A549 (cell line): ENCODE measurements around the gene MRPL12. TPM values are rescaled to one million over a fixed set of nuclear protein-coding genes. Genes with fewer than 3 reads are reported as not detected.
"Not testable (repeated sequence)": the region's sequence is repeated elsewhere in the genome, so short reads cannot be mapped to it uniquely, and the experiment has no call there.

ENCODE experiments used
- ATAC-seq, 2 experiments: fragments of 200-7000 bp in 1 of 2; fragments of >200 bp in 1 of 2; cut with Nextera tagmentation in 1 of 2; cut with Tn5 transposase in 1 of 2; 3 replicates each; pipeline versions ENCODE4 v1.8.0 to v1.9.1; 2018 to 2020; ENCODE audit warnings: mild to moderate bottlenecking in 1 of 2, moderate library complexity in 1 of 2
- CTCF ChIA-PET: fragments of 300-600 bp; sonication (Branson Sonifier 250); formaldehyde crosslinking; extraction: SDS; loops from one replicate; lab custom pipeline; 2021; ENCODE audit warnings: antibody characterized with exemption, inconsistent platforms; lab: Yijun Ruan, JAX
- POLR2A ChIA-PET: fragments of 350-600 bp; formaldehyde crosslinking; extraction: SDS; loops from one replicate; lab custom pipeline; 2021; ENCODE audit warnings: antibody characterized with exemption, inconsistent platforms; lab: Yijun Ruan, JAX
- DNase-seq, 2 experiments: peaks; one replicate each; pipeline versions ENCODE4 v3.0.0 to v3.0.0-alpha.2; 2011 to 2016; ENCODE audit warnings: low read depth in 1 of 2, low spot score in 1 of 2
- FAIRE-seq: peaks from 2 replicates; lab custom pipeline; 2011; peaks lifted over from hg19 to GRCh38; lab: Jason Lieb, UNC
- H3K27ac ChIP-seq, 2 experiments: fragments of >200 bp; sonication (Bioruptor Twin); formaldehyde crosslinking; 3 replicates each; pipeline ENCODE4 v1.5.1; 2016 to 2017
- H3K4me1 ChIP-seq: fragments of >200 bp; sonication (Bioruptor Twin); formaldehyde crosslinking; 3 replicates; pipeline ENCODE4 v1.6.1; 2016
- H3K4me2 ChIP-seq: fragments of >200 bp; sonication (Bioruptor Twin); formaldehyde crosslinking; 3 replicates; pipeline ENCODE4 v1.6.1; 2016
- H3K4me3 ChIP-seq: fragments of >200 bp; sonication (Bioruptor Twin); formaldehyde crosslinking; 3 replicates; pipeline ENCODE4 v1.5.1; 2016
- H3K9me3 ChIP-seq: fragments of >200 bp; sonication (Bioruptor Twin); formaldehyde crosslinking; 3 replicates; pipeline ENCODE4 v1.6.1; 2016
- CBX2 ChIP-seq: fragments of 200-600 bp; sonication (generic); IDR thresholded peaks from 2 replicates; pipeline ENCODE4 v1.6.1; 2016; ENCODE audit warnings: low read depth, mild to moderate bottlenecking, borderline replicate concordance
- CEBPB ChIP-seq, 2 experiments: fragments of >200 bp in 1 of 2; sonication (Bioruptor Twin) in 1 of 2; formaldehyde crosslinking in 1 of 2; IDR thresholded peaks; 2 replicates each; pipeline ENCODE4 v1.6.1; 2012 to 2016
- CTCF ChIP-seq: fragments of >200 bp; sonication (Bioruptor Twin); formaldehyde crosslinking; IDR thresholded peaks from 3 replicates; pipeline ENCODE4 v1.5.1; 2016
- E2F6 ChIP-seq: IDR thresholded peaks from 2 replicates; pipeline ENCODE4 v1.6.1; 2012; ENCODE audit warnings: low read depth, borderline replicate concordance
- ELK1 ChIP-seq: fragments of 150-350 bp; IDR thresholded peaks from 2 replicates; pipeline ENCODE4 v1.6.1; 2014; ENCODE audit warnings: low read depth, mild to moderate bottlenecking, low read length
- ESRRA ChIP-seq: fragments of 150-350 bp; IDR thresholded peaks from 2 replicates; pipeline ENCODE4 v1.6.1; 2014; ENCODE audit warnings: mild to moderate bottlenecking, low read length, borderline replicate concordance
- GATA3 ChIP-seq: IDR thresholded peaks from 2 replicates; pipeline ENCODE4 v1.6.1; 2012; ENCODE audit warnings: borderline replicate concordance
- HOXA7 ChIP-seq: fragments of 250-450 bp; sonication (Bioruptor Pico); IDR thresholded peaks from 2 replicates; pipeline ENCODE4 v1.5.0; 2020; ENCODE audit warnings: mild to moderate bottlenecking, moderate library complexity
- MAX ChIP-seq: IDR thresholded peaks from 2 replicates; pipeline ENCODE4 v1.6.1; 2012
- NFE2L2 ChIP-seq: fragments of 150-350 bp; conservative IDR thresholded peaks from 2 replicates; pipeline ENCODE4 v1.6.1; 2014; ENCODE audit warnings: low read length
- NR3C1 ChIP-seq: fragments of >200 bp; sonication (Bioruptor Twin); formaldehyde crosslinking; IDR thresholded peaks from 3 replicates; pipeline ENCODE4 v1.6.1; 2017
- PBX3 ChIP-seq: IDR thresholded peaks from 2 replicates; pipeline ENCODE4 v1.6.1; 2012
- POLR2A ChIP-seq: IDR thresholded peaks from 2 replicates; pipeline ENCODE4 v1.6.1; 2012; ENCODE audit warnings: mild to moderate bottlenecking, low read length
- POLR2AphosphoS2 ChIP-seq: conservative IDR thresholded peaks from 2 replicates; pipeline ENCODE4 v1.6.1; 2012; ENCODE audit warnings: low read length, improper control_type of control experiment, inconsistent platforms
- RAD21 ChIP-seq, 2 experiments: fragments of >200 bp in 1 of 2; sonication (Bioruptor Twin) in 1 of 2; formaldehyde crosslinking in 1 of 2; IDR thresholded peaks in 1 of 2; conservative IDR thresholded peaks in 1 of 2; 2 replicates in 1 of 2; 3 replicates in 1 of 2; pipeline ENCODE4 v1.6.1; 2012 to 2018; ENCODE audit warnings: inconsistent platforms in 1 of 2
- SMC3 ChIP-seq: fragments of >200 bp; sonication (Bioruptor Twin); formaldehyde crosslinking; IDR thresholded peaks from 3 replicates; pipeline ENCODE4 v1.6.1; 2018; ENCODE audit warnings: inconsistent platforms
- SREBF2 ChIP-seq: fragments of 450-650 bp; IDR thresholded peaks from 2 replicates; pipeline ENCODE4 v1.6.1; 2014; ENCODE audit warnings: mild to moderate bottlenecking, moderate library complexity
- WGBS: methylation state at CpG from one replicate; pipeline ENCODE4 v1.1.6; 2017; ENCODE audit errors: missing lambda C conversion rate; 5-methylcytosine and 5-hydroxymethylcytosine counted together
- polyA plus RNA-seq, 4 experiments: library from polyadenylated mRNA; depleted of rRNA in 3 of 4; stranded (reverse); fragments of >200 nt; fragmentation: RNase III in 1 of 4; extraction: RNeasy Plus Mini Kit Qiagen cat#74134 plus additional on column Dnase treatment in 1 of 4; gene quantifications; 2 replicates in 3 of 4; 3 replicates in 1 of 4; pipeline ENCODE4 v1.2.3, GENCODE V29; 2011 to 2017

The MRPL12 gene
- polyA plus RNA-seq, 2 of the 4 experiments (the other 2 are of a cell fraction) = 161 to 215 TPM

- POLR2A ChIA-PET = no interaction called here
- TF ChIP-seq CEBPB (IDR thresholded peaks at IDR 0.05) (no peak), E2F6 (no peak), GATA3 (no peak), NR3C1 (no peak), SREBF2 (no peak), HOXA7 (CRISPR knock-in tag) (no peak), ESRRA (no peak), POLR2A (no peak), POLR2AphosphoS2 (no peak), ELK1 (no peak), MAX (no peak), NFE2L2 (no peak), CBX2 (no peak), PBX3 (no peak)
- WGBS = 92% methylated on average over 18 of the region's 18 CpGs
- no peak overlapping the region for H3K4me3 ChIP-seq
- no peaks in the 10 kb centered on the region for H3K4me1 ChIP-seq
- H3K4me2 ChIP-seq = no peak overlapping the region
- DNase-seq (no peak), ATAC-seq (no peak), FAIRE-seq (no peak)
- H3K9me3 ChIP-seq = no peaks in the 10 kb centered on the region
- no peak overlapping the region for H3K27ac ChIP-seq
- CTCF ChIA-PET = interaction anchor here (0.8 to 3.7 kb wide), 5 partner anchors 8 to 73 kb away, joined by 3 to 26 read pairs (median 8); partner anchors contain the start of genes ARL16 and HGS
These were observed 29.5 kb upstream of the MRPL12 start for GRCh38 chr17:81673561-81674258.

- H3K4me2 ChIP-seq, H3K9me3 ChIP-seq, H3K4me3 ChIP-seq, H3K27ac ChIP-seq, H3K4me1 ChIP-seq: not testable (repeated sequence)
- FAIRE-seq (peak; percentile 81), DNase-seq (peak in 1 of 2 experiments; percentile 58), ATAC-seq (peak in 1 of 2 experiments; percentile 48; a peak in 4 of 6 replicates)
- WGBS = 37% methylated on average over 18 of the region's 18 CpGs
- ChIA-PET POLR2A (interaction anchor here (0.9 to 1.0 kb wide), 3 partner anchors 9 to 27 kb away, joined by 3 read pairs; partner anchors contain the start of genes CCDC137, MRPL12 and OXLD1), CTCF (interaction anchor here (0.6 to 3.7 kb wide), 16 partner anchors 9 to 109 kb away, joined by 3 to 26 read pairs (median 6); partner anchors contain the start of genes ARL16, HGS, MRPL12 and PDE6G)
- peak; percentile 34; the same call in 1 of the 3 replicates for TF ChIP-seq SMC3
- TF ChIP-seq CTCF = peak; percentile 46
- TF ChIP-seq RAD21 (conservative IDR thresholded peaks at IDR 0.05 in 1 of 2, IDR thresholded peaks at IDR 0.05 in 1 of 2) = peak; percentile 39 to 47; a peak in 3 of 5 replicates
- TF ChIP-seq, all 56 proteins: peak for 3; not testable (repeated sequence) for 53
These were observed 27.5 kb upstream of the MRPL12 start for GRCh38 chr17:81675515-81676221.
